Measurements from ENCODE around the gene OR4C45.

DNA sequence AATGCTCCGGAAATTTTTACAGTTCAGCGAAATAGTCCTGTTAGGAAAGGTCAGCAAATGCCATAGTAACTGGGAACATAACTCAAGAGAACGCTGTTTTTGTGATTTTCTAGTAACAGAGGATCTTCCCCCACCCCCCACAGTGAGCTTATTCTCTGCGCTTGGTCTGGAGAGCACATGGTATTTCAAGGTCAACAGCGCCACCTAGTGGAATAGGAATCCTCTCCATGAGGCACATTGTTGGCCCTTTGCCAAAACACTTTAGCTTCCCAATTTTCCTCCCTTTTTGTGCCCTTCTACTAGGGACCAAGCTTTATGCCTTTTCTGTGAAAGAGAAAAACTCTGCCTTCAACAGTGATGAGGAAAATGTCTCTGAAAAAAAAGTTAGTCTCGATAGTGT, 37.1 kb upstream of the OR4C45 start:
- TF ChIP-seq CTCF (conservative IDR thresholded peaks at IDR 0.05 in 1 of 2, IDR thresholded peaks at IDR 0.05 in 1 of 2; ENCODE audit: low read depth in 1 of 2, low read length in 2 of 2) (peak; percentile 23 to 28), EZH2 (IDR thresholded peaks at IDR 0.05; ENCODE audit: low read length, missing control alignments) (no peak)
